ENCODE measurements around the gene ARHGAP15.

GRCh38 chr2:143803936-143804335 is 674.7 kb downstream of the ARHGAP15 start:
- no peak for TF ChIP-seq CTCF (IDR thresholded peaks at IDR 0.05)
- TF ChIP-seq POLR2AphosphoS5 (IDR thresholded peaks at IDR 0.05; ENCODE audit: low read depth, low read length) = no peak
- TF ChIP-seq, protein P1, sequence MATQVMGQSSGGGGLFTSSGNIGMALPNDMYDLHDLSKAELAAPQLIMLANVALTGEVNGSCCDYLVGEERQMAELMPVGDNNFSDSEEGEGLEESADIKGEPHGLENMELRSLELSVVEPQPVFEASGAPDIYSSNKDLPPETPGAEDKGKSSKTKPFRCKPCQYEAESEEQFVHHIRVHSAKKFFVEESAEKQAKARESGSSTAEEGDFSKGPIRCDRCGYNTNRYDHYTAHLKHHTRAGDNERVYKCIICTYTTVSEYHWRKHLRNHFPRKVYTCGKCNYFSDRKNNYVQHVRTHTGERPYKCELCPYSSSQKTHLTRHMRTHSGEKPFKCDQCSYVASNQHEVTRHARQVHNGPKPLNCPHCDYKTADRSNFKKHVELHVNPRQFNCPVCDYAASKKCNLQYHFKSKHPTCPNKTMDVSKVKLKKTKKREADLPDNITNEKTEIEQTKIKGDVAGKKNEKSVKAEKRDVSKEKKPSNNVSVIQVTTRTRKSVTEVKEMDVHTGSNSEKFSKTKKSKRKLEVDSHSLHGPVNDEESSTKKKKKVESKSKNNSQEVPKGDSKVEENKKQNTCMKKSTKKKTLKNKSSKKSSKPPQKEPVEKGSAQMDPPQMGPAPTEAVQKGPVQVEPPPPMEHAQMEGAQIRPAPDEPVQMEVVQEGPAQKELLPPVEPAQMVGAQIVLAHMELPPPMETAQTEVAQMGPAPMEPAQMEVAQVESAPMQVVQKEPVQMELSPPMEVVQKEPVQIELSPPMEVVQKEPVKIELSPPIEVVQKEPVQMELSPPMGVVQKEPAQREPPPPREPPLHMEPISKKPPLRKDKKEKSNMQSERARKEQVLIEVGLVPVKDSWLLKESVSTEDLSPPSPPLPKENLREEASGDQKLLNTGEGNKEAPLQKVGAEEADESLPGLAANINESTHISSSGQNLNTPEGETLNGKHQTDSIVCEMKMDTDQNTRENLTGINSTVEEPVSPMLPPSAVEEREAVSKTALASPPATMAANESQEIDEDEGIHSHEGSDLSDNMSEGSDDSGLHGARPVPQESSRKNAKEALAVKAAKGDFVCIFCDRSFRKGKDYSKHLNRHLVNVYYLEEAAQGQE (IDR thresholded peaks at IDR 0.05; ENCODE audit: insufficient read depth in 1 of 2, low read depth in 2 of 2, low read length in 1 of 2) = no peak
- TF ChIP-seq SIN3A (IDR thresholded peaks at IDR 0.05; ENCODE audit: borderline replicate concordance, insufficient read depth, low read depth, low read length) = no peak
- TF ChIP-seq TCF7L2 (IDR thresholded peaks at IDR 0.05; ENCODE audit: low read depth, low read length) = no peak
